H1 (cell line): ENCODE measurements around the gene CCDC33. TPM values are rescaled to one million over a fixed set of nuclear protein-coding genes. Genes with fewer than 3 reads are reported as not detected.
A peak's percentile ranks its signal among the peaks of the same experiment; 100 is the strongest.

ENCODE experiments used
- CTCF ChIA-PET: fragments of 300-600 bp; sonication (Branson Sonifier 250); formaldehyde crosslinking; loops from one replicate; lab custom pipeline; 2021; ENCODE audit not compliant: partially characterized antibody; lab: Charles Lee
- POLR2A ChIA-PET: fragments of 300-600 bp; sonication (Branson Sonifier 250); formaldehyde crosslinking; loops from one replicate; lab custom pipeline; 2021; ENCODE audit warnings: inconsistent platforms; ENCODE audit not compliant: partially characterized antibody; lab: Charles Lee
- DNase-seq, 2 experiments: peaks; one replicate each; pipeline versions ENCODE4 v3.0.0 to v3.0.0-alpha.2; 2010 to 2022; ENCODE audit warnings: low spot score in 2 of 2, low read depth in 1 of 2, mixed read lengths in 1 of 2
- FAIRE-seq: peaks from 2 replicates; lab custom pipeline; 2011; peaks lifted over from hg19 to GRCh38; lab: Jason Lieb, UNC
- H2AFZ ChIP-seq: 2 replicates; pipeline ENCODE4 v1.8.1; 2012; ENCODE audit warnings: low read length, inconsistent platforms
- H2AK5ac ChIP-seq: 2 replicates; pipeline ENCODE4 v1.6.1; 2013; ENCODE audit warnings: low read depth, low read length
- H2BK120ac ChIP-seq: replicated peaks from 2 replicates; pipeline ENCODE3; 2013; ENCODE audit warnings: low read depth, low read length, inconsistent platforms
- H2BK12ac ChIP-seq: 2 replicates; pipeline ENCODE4 v1.6.1; 2013; ENCODE audit warnings: low read depth, low read length
- H2BK15ac ChIP-seq: 2 replicates; pipeline ENCODE4 v1.6.1; 2013; ENCODE audit warnings: low read length
- H2BK20ac ChIP-seq: 2 replicates; pipeline ENCODE4 v1.6.1; 2013; ENCODE audit warnings: low read length
- H2BK5ac ChIP-seq: 2 replicates; pipeline ENCODE4 v1.6.1; 2013; ENCODE audit warnings: low read depth, low read length
- H3K14ac ChIP-seq: 2 replicates; pipeline ENCODE4 v1.6.1; 2013; ENCODE audit warnings: inconsistent platforms; ENCODE audit not compliant: insufficient read length
- H3K18ac ChIP-seq: 2 replicates; pipeline ENCODE4 v1.6.1; 2013; ENCODE audit warnings: low read length; ENCODE audit errors: extremely low read depth
- H3K23ac ChIP-seq: 2 replicates; pipeline ENCODE4 v1.6.1; 2013; ENCODE audit warnings: inconsistent platforms; ENCODE audit not compliant: insufficient read length
- H3K23me2 ChIP-seq: 2 replicates; pipeline ENCODE4 v1.6.1; 2013; ENCODE audit warnings: low read depth, low read length
- H3K27ac ChIP-seq: 2 replicates; pipeline ENCODE4 v1.6.1; 2011; ENCODE audit warnings: low read depth, low read length, inconsistent platforms
- H3K27me3 ChIP-seq, 4 experiments: replicated peaks in 1 of 4; 1 replicate in 1 of 4; 2 replicates in 3 of 4; pipeline versions ENCODE4 v1.6.1 to v1.8.1; 2011 to 2013; ENCODE audit warnings: low read length in 3 of 4, mild to moderate bottlenecking in 3 of 4, inconsistent platforms in 2 of 4, mixed read lengths in 2 of 4, moderate library complexity in 1 of 4; ENCODE audit not compliant: control insufficient read depth in 3 of 4, insufficient read depth in 3 of 4; ENCODE audit errors: extremely low read depth in 1 of 4
- H3K36me3 ChIP-seq, 4 experiments: 2 replicates each; pipeline versions ENCODE4 v1.6.1 to v1.8.1; 2011 to 2013; ENCODE audit warnings: mild to moderate bottlenecking in 4 of 4, low read length in 3 of 4, moderate library complexity in 2 of 4, control low read depth in 1 of 4, inconsistent platforms in 1 of 4; ENCODE audit not compliant: insufficient read depth in 4 of 4, control insufficient read depth in 2 of 4
- H3K4ac ChIP-seq: replicated peaks from 2 replicates; pipeline ENCODE3; 2013; ENCODE audit warnings: low read length, low read depth, mixed read lengths, inconsistent platforms; ENCODE audit not compliant: insufficient read length
- H3K4me1 ChIP-seq, 4 experiments: replicated peaks in 1 of 4; 1 replicate in 1 of 4; 2 replicates in 3 of 4; pipeline versions ENCODE4 v1.6.1 to v1.8.1; 2011 to 2013; ENCODE audit warnings: low read length in 3 of 4, inconsistent platforms in 2 of 4, mixed read lengths in 1 of 4; ENCODE audit not compliant: insufficient read depth in 4 of 4, control insufficient read depth in 3 of 4
- H3K4me2 ChIP-seq, 2 experiments: 2 replicates each; pipeline versions ENCODE4 v1.6.1 to v1.8.1; 2011 to 2013; ENCODE audit warnings: low read depth in 2 of 2, low read length in 2 of 2, control low read depth in 1 of 2, inconsistent platforms in 1 of 2, mild to moderate bottlenecking in 1 of 2; ENCODE audit not compliant: insufficient read depth in 1 of 2
- H3K4me3 ChIP-seq, 4 experiments: fragments of 200-600, 300-600 bp in 1 of 4; sonication (generic), shearing (Covaris generic), sonication (Bioruptor Twin) in 1 of 4; 2 replicates each; pipeline versions ENCODE4 v1.5.1 to v1.8.1; 2011 to 2016; ENCODE audit warnings: low read length in 4 of 4, low read depth in 3 of 4, control low read depth in 2 of 4, inconsistent platforms in 2 of 4, mild to moderate bottlenecking in 2 of 4, mixed read lengths in 1 of 4, moderate library complexity in 1 of 4; ENCODE audit not compliant: insufficient read depth in 2 of 4; ENCODE audit errors: extremely low read depth in 1 of 4
- H3K56ac ChIP-seq: replicated peaks from 2 replicates; pipeline ENCODE3; 2013; ENCODE audit warnings: low read depth, mild to moderate bottlenecking, mixed read lengths, low read length, inconsistent platforms; ENCODE audit not compliant: insufficient read length
- H3K79me1 ChIP-seq: 2 replicates; pipeline ENCODE4 v1.6.1; 2013; ENCODE audit warnings: low read depth, low read length, control low read depth
- H3K79me2 ChIP-seq, 2 experiments: 2 replicates each; pipeline versions ENCODE4 v1.6.1 to v1.8.1; 2012 to 2013; ENCODE audit warnings: low read length in 2 of 2, mild to moderate bottlenecking in 2 of 2, inconsistent platforms in 1 of 2; ENCODE audit not compliant: insufficient read depth in 2 of 2, control insufficient read depth in 1 of 2
- H3K9ac ChIP-seq, 4 experiments: replicated peaks in 1 of 4; 1 replicate in 1 of 4; 2 replicates in 3 of 4; pipeline versions ENCODE4 v1.6.1 to v1.8.1; 2011 to 2013; ENCODE audit warnings: low read depth in 3 of 4, low read length in 3 of 4, control low read depth in 2 of 4, mild to moderate bottlenecking in 2 of 4, moderate library complexity in 2 of 4, inconsistent platforms in 1 of 4; ENCODE audit errors: extremely low read depth in 1 of 4
- H3K9me3 ChIP-seq, 2 experiments: 2 replicates each; pipeline versions ENCODE4 v1.6.1 to v1.8.1; 2012 to 2013; ENCODE audit warnings: mild to moderate bottlenecking in 2 of 2, moderate library complexity in 2 of 2, control low read depth in 1 of 2, inconsistent platforms in 1 of 2, low read depth in 1 of 2, low read length in 1 of 2, mixed read lengths in 1 of 2; ENCODE audit not compliant: insufficient read depth in 2 of 2
- H4K20me1 ChIP-seq, 2 experiments: replicated peaks in 1 of 2; 2 replicates each; pipeline versions ENCODE3 to v1.8.1; 2011 to 2013; ENCODE audit warnings: inconsistent platforms in 2 of 2, low read length in 2 of 2, mild to moderate bottlenecking in 1 of 2; ENCODE audit not compliant: insufficient read depth in 2 of 2, control insufficient read depth in 1 of 2
- H4K5ac ChIP-seq: 2 replicates; pipeline ENCODE4 v1.6.1; 2013; ENCODE audit warnings: low read length, low read depth, mixed read lengths, inconsistent platforms; ENCODE audit not compliant: insufficient read length
- H4K8ac ChIP-seq: 2 replicates; pipeline ENCODE4 v1.8.0; 2013; ENCODE audit warnings: mild to moderate bottlenecking, moderate library complexity, low read length, inconsistent platforms; ENCODE audit not compliant: insufficient read depth; ENCODE audit errors: extremely low read depth
- H4K91ac ChIP-seq: replicated peaks from 2 replicates; pipeline ENCODE3; 2013; ENCODE audit warnings: low read length, mixed read lengths, inconsistent platforms; ENCODE audit not compliant: insufficient read length
- CHD2 ChIP-seq: IDR thresholded peaks from 2 replicates; pipeline ENCODE4 v1.6.1; 2012; ENCODE audit warnings: low read length, improper control_type of control experiment
- EP300 ChIP-seq, 2 experiments: IDR thresholded peaks; 1 replicate in 1 of 2; 2 replicates in 1 of 2; pipeline ENCODE4 v1.6.1; 2011 to 2012; ENCODE audit warnings: low read depth in 2 of 2, low read length in 2 of 2, mild to moderate bottlenecking in 2 of 2, borderline replicate concordance in 1 of 2, inconsistent platforms in 1 of 2, moderate library complexity in 1 of 2
- FOSL1 ChIP-seq: IDR thresholded peaks from 2 replicates; pipeline ENCODE4 v1.6.1; 2011; ENCODE audit warnings: mild to moderate bottlenecking, low read depth, low read length, moderate library complexity; ENCODE audit not compliant: insufficient read depth
- JUND ChIP-seq: IDR thresholded peaks from 2 replicates; pipeline ENCODE4 v1.6.1; 2011; ENCODE audit warnings: mild to moderate bottlenecking, improper control_type of control experiment, low read length
- PHF8 ChIP-seq: fragments of 200-600 bp; sonication (generic); conservative IDR thresholded peaks from 2 replicates; pipeline ENCODE4 v1.7.1; 2012; ENCODE audit warnings: low read depth, mild to moderate bottlenecking, inconsistent platforms, low read length, moderate library complexity
- POLR2AphosphoS5 ChIP-seq: IDR thresholded peaks from 2 replicates; pipeline ENCODE4 v1.6.1; 2011; ENCODE audit warnings: low read depth, low read length
- SIRT6 ChIP-seq: IDR thresholded peaks from one replicate; pipeline ENCODE4 v1.7.1; 2012; ENCODE audit warnings: low read length, inconsistent platforms
- TAF1 ChIP-seq: IDR thresholded peaks from 2 replicates; pipeline ENCODE4 v1.6.1; 2011; ENCODE audit warnings: mild to moderate bottlenecking, low read depth, low read length
- WGBS, 2 experiments: shearing (Covaris generic) in 1 of 2; methylation state at CpG; one replicate each; pipeline versions ENCODE4 v1.1.6 to v1.1.7; 2013 to 2015; ENCODE audit warnings: low lambda C conversion rate in 2 of 2, mixed read lengths in 2 of 2, inconsistent platforms in 1 of 2, low coverage in 1 of 2, missing lambda C conversion rate in 1 of 2; ENCODE audit not compliant: insufficient replicate concordance in 2 of 2, insufficient coverage in 1 of 2, insufficient read length in 1 of 2; ENCODE audit errors: extremely low coverage in 1 of 2, missing lambda C conversion rate in 1 of 2; 5-methylcytosine and 5-hydroxymethylcytosine counted together
- polyA plus RNA-seq, 7 experiments: library from polyadenylated mRNA; depleted of rRNA in 3 of 7; stranded (reverse) in 5 of 7; unstranded in 2 of 7; fragments of >200 nt in 5 of 7; fragments of 200-250 nt in 2 of 7; gene quantifications; 1 replicate in 5 of 7; 2 replicates in 1 of 7; 4 replicates in 1 of 7; pipeline versions ENCODE4 v1.2.1 to v1.2.3, GENCODE V29; 2011 to 2013; ENCODE audit warnings: missing spikeins in 2 of 7, mixed read lengths in 2 of 7
- total RNA-seq: library from RNA; stranded (reverse); fragmentation: NEBNext Ultra II Directional; extraction: Animal tissue kit (Norgen Biotek cat#: 25700); gene quantifications from 2 replicates; pipeline ENCODE4 v1.2.1, GENCODE V29; 2021

Gene CCDC33
- total and polyA plus RNA-seq, 2 of the 8 experiments (the other 6 are each of a cell fraction or from before 2014, with no cell fraction given) = 2.0 to 2.7 TPM

- Histone ChIP-seq H3K4me1 (peaks cover 0 to 49% (median 33%) of the 10 kb centered on the region in 4 experiments; a peak in 6 of 7 replicates), H3K27ac (no peak overlapping the region), H3K23ac (no peak overlapping the region), H4K5ac (no peak overlapping the region)
- CTCF ChIA-PET = interaction anchor here (1.0 to 6.1 kb wide), 18 partner anchors 8 to 121 kb away, joined by 3 to 38 read pairs (median 6); partner anchors contain the start of genes ISLR and ISLR2
- 71% methylated on average over 7 of the region's 8 CpGs; no CpG with 5 or more reads in 1 of the 2 experiments for WGBS, 2 experiments
- no peak for TF ChIP-seq POLR2AphosphoS5
- no peak for TF ChIP-seq EP300 (IDR thresholded peaks at IDR 0.05; ENCODE audit: borderline replicate concordance in 1 of 2, low read depth in 2 of 2, low read length in 2 of 2)
- TF ChIP-seq TAF1 = no peak
- no peak for TF ChIP-seq CHD2
- TF ChIP-seq SIRT6 = no peak
- no peak for TF ChIP-seq PHF8
- no peak for TF ChIP-seq FOSL1
- no peak for TF ChIP-seq JUND
- TF ChIP-seq, all 59 proteins: peak for 0
- Histone ChIP-seq H2BK5ac (peak overlapping the region; percentile 37; the same call in 1 of the 2 replicates), H3K36me3 (no peaks in the 10 kb centered on the region), H3K4me3 (peak overlapping the region in 1 of 4 experiments; percentile 4; a peak in 1 of 8 replicates), H2AFZ (no peak overlapping the region), H2AK5ac (peak overlapping the region; percentile 94; the same call in 1 of the 2 replicates), H4K20me1 (no peaks in the 10 kb centered on the region), H3K14ac (no peak overlapping the region), H3K79me1 (peaks cover 3% of the 10 kb centered on the region; the same call in 1 of the 2 replicates), H2BK120ac (peak overlapping the region; percentile 67), H3K4ac (peak overlapping the region; percentile 23), H2BK20ac (peak overlapping the region; percentile 95), H3K56ac (no peak overlapping the region), H3K23me2 (peaks cover 4% of the 10 kb centered on the region; the same call in 1 of the 2 replicates), H3K18ac (peak overlapping the region; percentile 81; the same call in 1 of the 2 replicates), H3K9me3 (no peaks in the 10 kb centered on the region), H3K79me2 (0 out of 4 replicates have a peak, but pooled peaks cover 0 to 4% of the 10 kb centered on the region in 2 experiments), H3K9ac (no peak overlapping the region), H3K27me3 (peaks cover 0 to 7% (median 4%) of the 10 kb centered on the region in 4 experiments; a peak in 2 of 7 replicates), H2BK15ac (peak overlapping the region; percentile 88; the same call in 1 of the 2 replicates), H4K91ac (peak overlapping the region; percentile 59), H2BK12ac (0 out of 2 replicates have a peak overlapping the region, but pooled peaks have one; percentile 62), H4K8ac (peak overlapping the region; percentile 36), H3K4me2 (peak overlapping the region; percentile 77 to 91)
- no peak for DNase-seq
- no peak for FAIRE-seq
- POLR2A ChIA-PET = interaction anchor here (1.2 to 7.3 kb wide), 5 partner anchors 12 to 115 kb away, joined by 3 to 76 read pairs (median 44); no protein-coding TSS in a partner anchor
Measured at GRCh38 chr15:74200871-74201419, 35.2 kb upstream of the CCDC33 start.
